Skin of body (tissue), 2 donors: ENCODE measurements around the gene PPFIA1. TPM values are rescaled to one million over a fixed set of nuclear protein-coding genes. Genes with fewer than 3 reads are reported as not detected.

Source experiments
- DNase-seq: peaks from one replicate; lab custom pipeline; 2025; lab: John Stamatoyannopoulos, UW
- total RNA-seq: library from RNA; depleted of rRNA; stranded (reverse); fragments of >200 nt; gene quantifications from one replicate; pipeline ENCODE4 v1.2.3, GENCODE V29; 2014

Gene PPFIA1
- total RNA-seq = 43.2 TPM

- peak; percentile 86 for DNase-seq
These were observed at the start of gene PPFIA1 for GRCh38 chr11:70270104-70270876. TSS of gene PPFIA1 (plus strand) at chr11:70270690. CDS start at chr11:70272173, 1,483 bp downstream.

- no peak for DNase-seq
These were observed 49.6 kb upstream of the PPFIA1 start for GRCh38 chr11:70220920-70221319.

DNA sequence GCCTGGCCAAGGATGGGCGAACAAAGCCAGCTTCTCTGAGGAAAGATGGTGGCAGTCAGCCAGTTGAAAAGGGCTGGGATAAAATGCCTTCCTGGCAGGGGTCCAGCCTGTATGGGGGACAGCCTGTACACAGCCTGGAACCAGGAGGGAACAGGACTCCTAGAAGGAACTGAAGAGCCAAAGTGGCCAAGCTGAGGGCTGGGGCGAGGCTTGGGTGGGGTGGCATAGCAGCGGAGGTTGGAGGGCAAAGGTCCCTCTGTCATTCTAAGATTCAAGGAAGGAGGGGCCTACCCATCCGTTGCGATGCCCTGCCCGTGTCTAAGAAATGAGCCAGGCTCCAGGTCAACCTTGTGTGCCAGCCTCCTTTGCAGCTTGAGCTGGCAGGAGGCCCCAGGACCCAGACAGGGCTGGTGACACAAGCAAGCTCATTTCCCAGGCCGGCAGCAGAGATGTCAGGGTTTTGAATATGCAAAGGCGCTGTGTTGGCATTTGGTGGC is 44.8 kb upstream of the PPFIA1 start:
- DNase-seq = no peak

DNA sequence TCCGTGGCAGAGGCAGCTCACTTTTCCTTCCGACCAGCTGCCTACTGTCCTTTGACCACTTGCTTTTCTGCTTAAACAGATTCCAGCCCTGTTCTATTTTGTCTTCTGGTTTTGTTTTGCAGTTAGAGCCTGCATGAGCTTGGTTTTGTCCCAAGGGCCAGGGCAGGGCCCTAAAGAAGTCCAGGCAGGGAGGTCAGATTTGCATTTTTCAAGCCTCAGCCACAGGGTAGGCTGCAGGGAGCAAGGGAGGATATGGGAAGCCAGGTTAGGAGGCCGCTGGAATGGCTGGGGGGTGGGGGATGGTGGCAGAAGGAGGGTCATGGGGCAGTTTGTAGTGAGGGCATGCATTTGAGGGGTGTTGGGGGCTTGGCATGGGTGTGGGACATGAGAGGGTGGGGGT is 44.3 kb upstream of the PPFIA1 start:
- no peak for DNase-seq

- no peak for DNase-seq
These were observed 43.5 kb upstream of the PPFIA1 start for GRCh38 chr11:70226967-70227366.

- no peak for DNase-seq
These were observed 40.8 kb upstream of the PPFIA1 start for GRCh38 chr11:70229737-70230136.

- DNase-seq = no peak
These were observed 40.2 kb upstream of the PPFIA1 start for GRCh38 chr11:70230151-70230839.

GRCh38 chr11:70230840-70231710 is 39.4 kb upstream of the PPFIA1 start:
- DNase-seq = no peak

- DNase-seq = no peak
These were observed 37.5 kb upstream of the PPFIA1 start for GRCh38 chr11:70233034-70233433.

DNA sequence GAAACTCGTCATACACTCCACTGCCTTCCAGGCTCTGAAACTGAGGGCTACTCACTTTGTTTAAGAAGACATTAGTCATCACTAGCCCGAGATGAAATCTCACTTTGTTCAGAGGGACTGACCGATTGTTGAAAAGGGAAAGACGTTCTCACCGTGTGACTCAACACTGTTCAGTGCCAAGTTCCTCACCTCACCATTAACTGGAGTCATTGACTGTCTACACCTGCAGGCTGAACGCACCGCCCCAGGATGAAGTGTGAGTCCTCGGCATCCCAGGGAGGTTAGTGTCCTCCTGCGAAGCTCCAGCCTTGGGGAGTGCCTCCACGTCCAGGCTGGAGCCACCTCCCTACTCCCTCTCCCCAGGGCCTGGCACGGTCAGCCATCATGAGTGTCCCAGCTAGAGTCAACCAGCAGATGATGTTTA is 37.0 kb upstream of the PPFIA1 start:
- no peak for DNase-seq

- no peak for DNase-seq
These were observed 36.5 kb upstream of the PPFIA1 start for GRCh38 chr11:70233962-70234361.

- DNase-seq = no peak
These were observed 30.2 kb upstream of the PPFIA1 start for GRCh38 chr11:70240337-70240736.

GRCh38 chr11:70241709-70242108 is 28.8 kb upstream of the PPFIA1 start:
- no peak for DNase-seq

- DNase-seq = no peak
These were observed 27.6 kb upstream of the PPFIA1 start for GRCh38 chr11:70242885-70243284.

DNA sequence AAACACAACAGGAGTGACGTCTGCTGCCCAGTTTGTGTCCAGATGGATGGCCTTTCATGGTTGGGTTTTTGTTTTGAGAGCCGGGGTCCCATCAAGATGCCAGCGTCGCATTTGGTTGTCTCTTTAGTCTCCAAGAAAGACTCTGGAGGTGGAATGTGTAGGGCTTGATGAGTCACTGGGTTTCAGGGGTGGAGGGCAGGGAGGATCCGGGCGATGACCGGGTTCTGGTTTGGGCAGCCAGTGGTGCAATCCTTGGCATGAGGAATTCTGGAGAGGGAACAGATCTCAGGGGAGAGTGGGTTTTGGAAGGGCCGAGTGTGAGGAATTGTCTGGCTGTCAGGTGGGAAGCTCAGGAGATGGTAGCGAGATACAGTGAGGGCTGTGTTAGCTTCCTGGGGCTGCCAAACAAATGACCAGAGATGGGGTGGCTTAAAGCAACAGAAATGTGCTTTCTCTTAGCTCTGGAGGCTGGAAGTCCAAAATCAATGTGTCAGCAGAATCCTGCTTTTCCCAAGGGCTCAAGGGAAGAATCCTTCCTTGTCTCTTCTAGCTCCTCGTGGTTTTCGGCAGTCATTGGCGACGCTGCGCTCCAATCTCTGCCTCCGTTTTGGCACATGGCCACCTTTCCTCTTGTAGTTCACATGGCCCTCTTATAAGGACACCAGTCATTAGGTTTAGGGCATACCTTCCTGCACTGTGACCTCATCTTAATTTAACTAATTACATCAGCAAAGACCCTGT is 26.4 kb upstream of the PPFIA1 start:
- DNase-seq = no peak

GRCh38 chr11:70244698-70245097 is 25.8 kb upstream of the PPFIA1 start:
- DNase-seq = no peak

DNA sequence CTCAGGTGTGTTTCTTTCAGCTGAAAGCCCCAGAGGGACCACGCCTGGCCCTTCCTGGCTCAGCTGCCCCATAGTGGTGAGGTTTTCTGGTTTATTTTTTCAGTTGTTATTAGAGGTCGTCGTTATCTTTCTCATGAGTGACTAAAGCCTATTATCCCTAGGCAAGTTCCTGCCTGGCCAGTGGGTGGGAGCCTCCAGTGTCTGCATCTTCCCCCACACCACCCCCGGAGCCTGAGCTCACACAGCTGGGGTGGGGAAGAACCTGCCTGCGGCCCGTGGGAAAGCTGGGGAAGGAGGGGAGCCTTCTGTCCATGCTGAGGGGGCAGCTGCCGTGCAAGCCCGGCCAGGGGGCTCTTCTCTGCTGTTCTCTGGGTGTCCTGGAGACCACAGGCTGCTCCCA is 24.3 kb upstream of the PPFIA1 start:
- DNase-seq = no peak

- no peak for DNase-seq
These were observed 23.3 kb upstream of the PPFIA1 start for GRCh38 chr11:70247042-70247709.

DNA sequence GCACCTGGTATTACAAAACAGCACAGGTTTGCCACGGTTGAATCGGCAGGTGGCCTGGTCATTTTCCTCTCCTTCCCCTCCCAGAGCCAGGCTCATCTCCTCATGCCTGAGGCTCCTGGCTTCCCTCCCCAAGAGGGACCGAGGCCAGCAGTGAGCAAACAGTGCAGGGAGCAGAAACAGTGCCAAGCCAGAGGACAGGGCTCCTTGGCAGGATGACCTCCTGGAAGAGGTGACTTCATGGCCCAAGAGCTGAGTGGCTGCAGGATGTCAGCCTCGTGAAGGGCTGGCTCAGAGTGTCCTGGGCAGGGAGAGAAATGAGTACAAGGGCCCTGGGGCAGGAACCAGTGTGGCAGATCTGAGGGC is 22.8 kb upstream of the PPFIA1 start:
- no peak for DNase-seq

GRCh38 chr11:70250876-70251658 is 19.4 kb upstream of the PPFIA1 start:
- DNase-seq = no peak
